Measurements from ENCODE around the gene OCSTAMP.

DNA sequence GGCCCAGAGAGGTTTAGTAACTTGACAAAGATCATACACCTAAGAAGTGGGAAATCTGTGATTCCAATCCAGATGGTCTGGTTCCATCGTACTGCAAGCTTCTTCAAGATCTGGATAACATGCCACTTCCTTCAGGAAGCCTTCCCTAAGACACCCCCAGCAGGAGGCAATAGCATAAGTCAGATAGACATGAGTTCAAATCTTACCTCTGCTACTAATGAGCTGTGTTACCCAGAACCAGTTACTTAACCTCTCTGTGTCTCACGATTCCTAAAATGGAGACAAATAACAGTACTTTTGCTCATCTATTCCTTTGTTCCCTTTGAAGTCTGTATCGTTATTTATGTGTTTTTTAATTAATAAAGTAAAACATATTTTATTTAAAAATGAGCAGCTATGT lies 22.3 kb upstream of the OCSTAMP start:
- TF ChIP-seq POLR2A (IDR thresholded peaks at IDR 0.05) (no peak), EP300 (IDR thresholded peaks at IDR 0.05) (no peak)
- TF ChIP-seq, protein P1, sequence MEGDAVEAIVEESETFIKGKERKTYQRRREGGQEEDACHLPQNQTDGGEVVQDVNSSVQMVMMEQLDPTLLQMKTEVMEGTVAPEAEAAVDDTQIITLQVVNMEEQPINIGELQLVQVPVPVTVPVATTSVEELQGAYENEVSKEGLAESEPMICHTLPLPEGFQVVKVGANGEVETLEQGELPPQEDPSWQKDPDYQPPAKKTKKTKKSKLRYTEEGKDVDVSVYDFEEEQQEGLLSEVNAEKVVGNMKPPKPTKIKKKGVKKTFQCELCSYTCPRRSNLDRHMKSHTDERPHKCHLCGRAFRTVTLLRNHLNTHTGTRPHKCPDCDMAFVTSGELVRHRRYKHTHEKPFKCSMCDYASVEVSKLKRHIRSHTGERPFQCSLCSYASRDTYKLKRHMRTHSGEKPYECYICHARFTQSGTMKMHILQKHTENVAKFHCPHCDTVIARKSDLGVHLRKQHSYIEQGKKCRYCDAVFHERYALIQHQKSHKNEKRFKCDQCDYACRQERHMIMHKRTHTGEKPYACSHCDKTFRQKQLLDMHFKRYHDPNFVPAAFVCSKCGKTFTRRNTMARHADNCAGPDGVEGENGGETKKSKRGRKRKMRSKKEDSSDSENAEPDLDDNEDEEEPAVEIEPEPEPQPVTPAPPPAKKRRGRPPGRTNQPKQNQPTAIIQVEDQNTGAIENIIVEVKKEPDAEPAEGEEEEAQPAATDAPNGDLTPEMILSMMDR (IDR thresholded peaks at IDR 0.05), result no peak

Measured in tibial nerve (tissue), 4 donors.